ENCODE data around the gene DQX1. TPM values are rescaled to one million over a fixed set of nuclear protein-coding genes. Genes with fewer than 3 reads are reported as not detected.

DQX1 gene
- total and polyA plus RNA-seq, 9 of the 15 experiments (the other 6 are each of a cell fraction or from before 2014, with no cell fraction given) = 0.04 to 0.38 (median 0.18) TPM; not detected in 1

DNA sequence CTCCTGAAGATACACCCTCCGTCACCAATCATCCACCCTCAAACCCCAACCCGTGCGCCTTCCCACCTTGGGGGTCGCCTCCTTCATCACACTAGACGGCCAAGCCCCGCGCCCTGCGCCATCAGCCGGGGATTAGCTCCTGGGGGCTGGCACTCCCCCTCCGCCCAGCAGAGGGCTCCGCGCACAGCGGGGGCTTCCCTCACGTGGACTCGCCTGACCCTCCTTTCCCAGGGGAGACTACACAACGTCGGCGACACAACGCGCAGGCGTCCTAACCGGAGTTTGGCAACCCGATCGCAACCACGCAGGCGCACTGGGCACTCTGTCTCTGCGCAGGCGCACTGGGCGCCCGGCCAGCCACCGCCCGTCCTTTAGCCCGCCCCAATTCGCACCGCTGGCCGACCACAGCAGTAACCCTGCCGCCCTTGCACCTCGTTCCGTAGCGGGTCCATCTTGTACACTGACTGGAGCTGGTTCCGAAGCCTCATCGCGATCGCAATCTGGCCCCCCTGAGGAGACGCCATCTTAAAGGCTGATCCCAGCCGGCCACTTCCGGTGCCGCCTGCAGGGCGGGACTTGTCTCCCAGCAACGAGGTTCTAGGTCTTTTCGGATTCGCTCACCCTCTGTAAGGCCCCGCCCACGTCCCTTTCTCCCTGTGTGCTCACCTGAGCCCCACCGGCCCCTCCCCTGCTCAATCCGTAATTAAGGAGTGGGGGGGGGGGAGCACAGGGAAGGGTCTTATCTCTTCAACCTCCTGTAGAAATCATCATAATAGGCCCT, 18.7 kb downstream of the DQX1 start, which contains the start of gene PCGF1 (continued):
- TF ChIP-seq, protein P1, sequence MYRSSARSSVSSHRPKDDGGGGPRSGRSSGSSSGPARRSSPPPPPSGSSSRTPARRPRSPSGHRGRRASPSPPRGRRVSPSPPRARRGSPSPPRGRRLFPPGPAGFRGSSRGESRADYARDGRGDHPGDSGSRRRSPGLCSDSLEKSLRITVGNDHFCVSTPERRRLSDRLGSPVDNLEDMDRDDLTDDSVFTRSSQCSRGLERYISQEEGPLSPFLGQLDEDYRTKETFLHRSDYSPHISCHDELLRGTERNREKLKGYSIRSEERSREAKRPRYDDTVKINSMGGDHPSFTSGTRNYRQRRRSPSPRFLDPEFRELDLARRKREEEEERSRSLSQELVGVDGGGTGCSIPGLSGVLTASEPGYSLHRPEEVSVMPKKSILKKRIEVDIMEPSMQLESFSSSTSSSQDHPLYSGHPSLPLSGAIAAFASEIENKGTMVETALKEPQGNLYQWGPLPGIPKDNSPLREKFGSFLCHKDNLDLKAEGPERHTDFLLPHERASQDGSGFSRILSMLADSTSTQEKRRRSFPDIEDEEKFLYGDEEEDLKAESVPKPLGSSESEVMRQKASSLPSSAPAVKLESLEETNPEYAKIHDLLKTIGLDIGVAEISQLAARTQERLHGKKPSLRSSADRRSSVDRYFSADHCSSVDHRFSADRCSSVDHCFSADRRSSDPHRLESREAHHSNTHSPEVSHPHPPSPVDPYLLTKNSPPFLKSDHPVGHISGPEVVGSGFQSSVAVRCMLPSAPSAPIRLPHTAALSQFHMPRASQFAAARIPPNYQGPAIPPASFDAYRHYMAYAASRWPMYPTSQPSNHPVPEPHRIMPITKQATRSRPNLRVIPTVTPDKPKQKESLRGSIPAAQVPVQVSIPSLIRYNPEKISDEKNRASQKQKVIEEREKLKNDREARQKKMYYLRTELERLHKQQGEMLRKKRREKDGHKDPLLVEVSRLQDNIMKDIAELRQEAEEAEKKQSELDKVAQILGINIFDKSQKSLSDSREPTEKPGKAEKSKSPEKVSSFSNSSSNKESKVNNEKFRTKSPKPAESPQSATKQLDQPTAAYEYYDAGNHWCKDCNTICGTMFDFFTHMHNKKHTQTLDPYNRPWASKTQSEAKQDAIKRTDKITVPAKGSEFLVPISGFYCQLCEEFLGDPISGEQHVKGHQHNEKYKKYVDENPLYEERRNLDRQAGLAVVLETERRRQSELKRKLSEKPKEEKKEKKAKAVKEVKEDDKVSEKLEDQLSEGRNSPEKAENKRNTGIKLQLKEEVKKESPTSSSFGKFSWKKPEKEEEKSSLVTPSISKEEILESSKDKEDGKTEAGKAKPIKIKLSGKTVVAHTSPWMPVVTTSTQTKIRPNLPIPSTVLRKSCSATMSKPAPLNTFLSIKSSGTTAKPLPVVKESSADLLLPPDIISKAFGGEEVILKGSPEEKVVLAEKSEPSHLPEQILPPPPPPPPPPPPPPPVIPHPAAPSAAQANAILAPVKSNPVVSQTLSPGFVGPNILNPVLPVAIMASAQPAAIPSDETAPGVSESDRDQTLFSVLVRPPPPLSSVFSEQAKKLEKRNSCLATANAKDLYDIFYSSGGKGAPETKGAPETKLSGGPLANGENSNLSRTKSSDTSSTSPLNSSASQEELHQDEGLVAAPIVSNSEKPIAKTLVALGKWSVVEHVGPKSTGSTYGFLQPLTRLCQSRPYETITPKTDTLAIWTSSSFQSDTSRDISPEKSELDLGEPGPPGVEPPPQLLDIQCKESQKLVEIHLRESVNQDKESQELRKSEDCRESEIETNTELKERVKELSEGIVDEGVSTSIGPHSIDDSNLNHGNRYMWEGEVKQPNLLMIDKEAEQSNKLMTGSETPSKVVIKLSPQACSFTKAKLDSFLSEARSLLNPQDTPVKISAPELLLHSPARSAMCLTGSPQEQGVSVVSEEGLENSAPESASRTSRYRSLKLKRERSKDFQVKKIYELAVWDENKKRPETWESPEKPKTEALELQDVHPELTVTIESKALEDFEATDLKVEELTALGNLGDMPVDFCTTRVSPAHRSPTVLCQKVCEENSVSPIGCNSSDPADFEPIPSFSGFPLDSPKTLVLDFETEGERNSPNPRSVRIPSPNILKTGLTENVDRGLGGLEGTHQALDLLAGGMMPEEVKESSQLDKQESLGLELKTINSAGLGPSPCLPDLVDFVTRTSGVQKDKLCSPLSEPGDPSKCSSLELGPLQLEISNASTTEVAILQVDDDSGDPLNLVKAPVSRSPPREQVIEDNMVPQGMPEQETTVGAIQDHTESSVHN (IDR thresholded peaks at IDR 0.05; ENCODE audit: borderline replicate concordance in 1 of 2, low read depth in 1 of 2) = no peak
- TF ChIP-seq HDGF (IDR thresholded peaks at IDR 0.05) = no peak
- no peak for TF ChIP-seq RBM17 (IDR thresholded peaks at IDR 0.05; ENCODE audit: borderline replicate concordance, low read depth, low read length)
- TF ChIP-seq FOSL1 (tag; conservative IDR thresholded peaks at IDR 0.05) = no peak
- no peak for TF ChIP-seq NCOA2 (IDR thresholded peaks at IDR 0.05; ENCODE audit: partially characterized antibody in 2 of 2)
- TF ChIP-seq ADNP (tag; IDR thresholded peaks at IDR 0.05) = no peak
- TF ChIP-seq BHLHE40 (IDR thresholded peaks at IDR 0.05; ENCODE audit: low read length) = peak; percentile 85
- TF ChIP-seq MECOM (CRISPR knock-in tag; IDR thresholded peaks at IDR 0.05) = no peak
- TF ChIP-seq, protein P2, sequence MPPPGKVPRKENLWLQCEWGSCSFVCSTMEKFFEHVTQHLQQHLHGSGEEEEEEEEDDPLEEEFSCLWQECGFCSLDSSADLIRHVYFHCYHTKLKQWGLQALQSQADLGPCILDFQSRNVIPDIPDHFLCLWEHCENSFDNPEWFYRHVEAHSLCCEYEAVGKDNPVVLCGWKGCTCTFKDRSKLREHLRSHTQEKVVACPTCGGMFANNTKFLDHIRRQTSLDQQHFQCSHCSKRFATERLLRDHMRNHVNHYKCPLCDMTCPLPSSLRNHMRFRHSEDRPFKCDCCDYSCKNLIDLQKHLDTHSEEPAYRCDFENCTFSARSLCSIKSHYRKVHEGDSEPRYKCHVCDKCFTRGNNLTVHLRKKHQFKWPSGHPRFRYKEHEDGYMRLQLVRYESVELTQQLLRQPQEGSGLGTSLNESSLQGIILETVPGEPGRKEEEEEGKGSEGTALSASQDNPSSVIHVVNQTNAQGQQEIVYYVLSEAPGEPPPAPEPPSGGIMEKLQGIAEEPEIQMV (tag; conservative IDR thresholded peaks at IDR 0.05; ENCODE audit: low read depth) = no peak
- TF ChIP-seq SMAD4 (CRISPR knock-in tag; conservative IDR thresholded peaks at IDR 0.05) = peak; percentile 66
- no peak for TF ChIP-seq SNIP1 (IDR thresholded peaks at IDR 0.05; ENCODE audit: low read depth)
- TF ChIP-seq, protein P3, sequence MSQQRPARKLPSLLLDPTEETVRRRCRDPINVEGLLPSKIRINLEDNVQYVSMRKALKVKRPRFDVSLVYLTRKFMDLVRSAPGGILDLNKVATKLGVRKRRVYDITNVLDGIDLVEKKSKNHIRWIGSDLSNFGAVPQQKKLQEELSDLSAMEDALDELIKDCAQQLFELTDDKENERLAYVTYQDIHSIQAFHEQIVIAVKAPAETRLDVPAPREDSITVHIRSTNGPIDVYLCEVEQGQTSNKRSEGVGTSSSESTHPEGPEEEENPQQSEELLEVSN (IDR thresholded peaks at IDR 0.05; ENCODE audit: borderline replicate concordance in 1 of 2, extremely low read depth in 1 of 2, insufficient read depth in 1 of 2, insufficient read length in 1 of 2, low read depth in 1 of 2, low read length in 1 of 2, poor library complexity in 1 of 2, severe bottlenecking in 1 of 2) = peak; percentile 67 to 69
- no peak for TF ChIP-seq ZNF347 (CRISPR knock-in tag; IDR thresholded peaks at IDR 0.05; ENCODE audit: low read depth)
- TF ChIP-seq, protein P4, sequence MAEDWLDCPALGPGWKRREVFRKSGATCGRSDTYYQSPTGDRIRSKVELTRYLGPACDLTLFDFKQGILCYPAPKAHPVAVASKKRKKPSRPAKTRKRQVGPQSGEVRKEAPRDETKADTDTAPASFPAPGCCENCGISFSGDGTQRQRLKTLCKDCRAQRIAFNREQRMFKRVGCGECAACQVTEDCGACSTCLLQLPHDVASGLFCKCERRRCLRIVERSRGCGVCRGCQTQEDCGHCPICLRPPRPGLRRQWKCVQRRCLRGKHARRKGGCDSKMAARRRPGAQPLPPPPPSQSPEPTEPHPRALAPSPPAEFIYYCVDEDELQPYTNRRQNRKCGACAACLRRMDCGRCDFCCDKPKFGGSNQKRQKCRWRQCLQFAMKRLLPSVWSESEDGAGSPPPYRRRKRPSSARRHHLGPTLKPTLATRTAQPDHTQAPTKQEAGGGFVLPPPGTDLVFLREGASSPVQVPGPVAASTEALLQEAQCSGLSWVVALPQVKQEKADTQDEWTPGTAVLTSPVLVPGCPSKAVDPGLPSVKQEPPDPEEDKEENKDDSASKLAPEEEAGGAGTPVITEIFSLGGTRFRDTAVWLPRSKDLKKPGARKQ (CRISPR knock-in tag; IDR thresholded peaks at IDR 0.05) = no peak

Data from K562 (cell line).